OCI-LY1 (cell line): Measurements from ENCODE around the gene VPS41.

Source experiments
- H2AFZ ChIP-seq: fragments of 200-600 bp; sonication (generic), shearing (Covaris generic); 2 replicates; pipeline ENCODE4 v1.6.0; 2014; ENCODE audit warnings: antibody characterized with exemption, mild to moderate bottlenecking, low read length
- H3F3A ChIP-seq: fragments of 200-600 bp; sonication (generic), shearing (Covaris generic); 2 replicates; pipeline ENCODE4 v1.6.0; 2014; ENCODE audit warnings: mild to moderate bottlenecking, antibody characterized with exemption, low read length, moderate library complexity; ENCODE audit not compliant: insufficient read depth
- H3K27ac ChIP-seq: fragments of 200-600 bp; sonication (generic); 2 replicates; pipeline ENCODE4 v1.5.1; 2014; ENCODE audit warnings: low read length, mixed run types, mild to moderate bottlenecking, low read depth; ENCODE audit not compliant: poor library complexity, severe bottlenecking
- H3K27me3 ChIP-seq: fragments of 200-600 bp; sonication (generic); 2 replicates; pipeline ENCODE4 v1.6.0; 2014; ENCODE audit warnings: antibody characterized with exemption, mild to moderate bottlenecking, low read length, moderate library complexity; ENCODE audit not compliant: insufficient read depth
- H3K36me3 ChIP-seq: fragments of 200-600 bp; sonication (generic); 2 replicates; pipeline ENCODE4 v1.6.1; 2014; ENCODE audit warnings: mild to moderate bottlenecking, antibody characterized with exemption, low read length, moderate library complexity, mixed read lengths; ENCODE audit not compliant: insufficient read depth
- H3K4me1 ChIP-seq: fragments of 200-600 bp; sonication (generic); 2 replicates; pipeline ENCODE4 v1.5.1; 2014; ENCODE audit warnings: mild to moderate bottlenecking, low read length, moderate library complexity; ENCODE audit not compliant: insufficient read depth, severe bottlenecking
- H3K4me2 ChIP-seq: fragments of 200-600 bp; sonication (generic), shearing (Covaris generic); 2 replicates; pipeline ENCODE4 v1.6.1; 2014; ENCODE audit warnings: low read length
- H3K4me3 ChIP-seq: fragments of 200-600 bp; sonication (generic); 2 replicates; pipeline ENCODE4 v1.5.1; 2014; ENCODE audit warnings: low read length, low read depth, mild to moderate bottlenecking, mixed read lengths; ENCODE audit not compliant: poor library complexity, severe bottlenecking
- H3K79me2 ChIP-seq: fragments of 200-600 bp; shearing (Covaris generic); 2 replicates; pipeline ENCODE4 v1.6.1; 2016; ENCODE audit warnings: mixed run types, low read length, mixed read lengths; ENCODE audit not compliant: insufficient read depth
- H3K9ac ChIP-seq: fragments of 200-600 bp; sonication (generic), shearing (Covaris generic); 2 replicates; pipeline ENCODE4 v1.6.1; 2014; ENCODE audit warnings: mild to moderate bottlenecking, low read length, mixed read lengths
- H3K9me2 ChIP-seq: fragments of 200-600 bp; sonication (generic), shearing (Covaris generic); 2 replicates; pipeline ENCODE4 v1.6.1; 2014; ENCODE audit warnings: low read depth, mild to moderate bottlenecking, low read length, mixed read lengths
- H3K9me3 ChIP-seq: fragments of 200-600 bp; shearing (Covaris generic); 2 replicates; pipeline ENCODE4 v1.6.1; 2014; ENCODE audit warnings: low read length, mixed read lengths
- H4K20me1 ChIP-seq: fragments of 200-600 bp; sonication (generic), shearing (Covaris generic); 2 replicates; pipeline ENCODE4 v1.6.0; 2016; ENCODE audit warnings: mild to moderate bottlenecking, low read length; ENCODE audit not compliant: insufficient read depth
- CTCF ChIP-seq: fragments of 200-600 bp; sonication (generic), shearing (Covaris generic); IDR thresholded peaks from 2 replicates; pipeline ENCODE4 v1.5.1; 2017; ENCODE audit warnings: mild to moderate bottlenecking, antibody characterized with exemption, low read length, moderate library complexity, mixed read lengths
- EZH2 ChIP-seq: fragments of 200-600 bp; sonication (generic), shearing (Covaris generic); IDR thresholded peaks from 2 replicates; pipeline ENCODE4 v1.8.0; 2017; ENCODE audit warnings: borderline replicate concordance, mixed run types, mild to moderate bottlenecking, antibody characterized with exemption, low read length, moderate library complexity, mixed read lengths

Gene VPS41

GRCh38 chr7:38757931-38758330 is 151.1 kb downstream of the VPS41 start:
- Histone ChIP-seq H3K79me2 (no peaks in the 10 kb centered on the region), H3K9me2 (no peaks in the 10 kb centered on the region), H3K36me3 (peaks cover 35% of the 10 kb centered on the region; the same call in 1 of the 2 replicates), H3F3A (no peaks in the 10 kb centered on the region), H4K20me1 (no peaks in the 10 kb centered on the region), H2AFZ (no peak overlapping the region), H3K4me1 (no peaks in the 10 kb centered on the region), H3K4me2 (no peak overlapping the region), H3K9me3 (no peaks in the 10 kb centered on the region), H3K4me3 (no peak overlapping the region), H3K27ac (no peak overlapping the region), H3K9ac (no peak overlapping the region), H3K27me3 (no peaks in the 10 kb centered on the region)
- TF ChIP-seq CTCF (no peak), EZH2 (no peak)

GRCh38 chr7:38756521-38756920 is 152.5 kb downstream of the VPS41 start:
- Histone ChIP-seq H3K4me3 (no peak overlapping the region), H3K4me2 (no peak overlapping the region), H3K27ac (no peak overlapping the region), H3K9me3 (no peaks in the 10 kb centered on the region), H3K9ac (no peak overlapping the region), H3K79me2 (no peaks in the 10 kb centered on the region), H4K20me1 (no peaks in the 10 kb centered on the region), H3K27me3 (no peaks in the 10 kb centered on the region), H3K9me2 (no peaks in the 10 kb centered on the region), H3K4me1 (no peaks in the 10 kb centered on the region), H3F3A (no peaks in the 10 kb centered on the region), H3K36me3 (peaks cover 37% of the 10 kb centered on the region; the same call in 1 of the 2 replicates), H2AFZ (no peak overlapping the region)
- TF ChIP-seq CTCF, result no peak
- TF ChIP-seq EZH2, result no peak

- no peak overlapping the region for H3K4me2 ChIP-seq
- no peak overlapping the region for H2AFZ ChIP-seq
- no peak overlapping the region for H3K9ac ChIP-seq
- no peaks in the 10 kb centered on the region for H3K4me1 ChIP-seq
- H3K9me3 ChIP-seq, result no peaks in the 10 kb centered on the region
- H3K36me3 ChIP-seq, result peaks cover 52% of the 10 kb centered on the region; the same call in 1 of the 2 replicates
- no peaks in the 10 kb centered on the region for H3K9me2 ChIP-seq
- no peak for TF ChIP-seq CTCF
- TF ChIP-seq EZH2, result no peak
- no peaks in the 10 kb centered on the region for H3K79me2 ChIP-seq
- H3F3A ChIP-seq, result no peaks in the 10 kb centered on the region
- H3K27me3 ChIP-seq, result no peaks in the 10 kb centered on the region
- no peak overlapping the region for H3K4me3 ChIP-seq
- H3K27ac ChIP-seq, result no peak overlapping the region
- H4K20me1 ChIP-seq, result no peaks in the 10 kb centered on the region
Observed at GRCh38 chr7:38753347-38753746, 155.6 kb downstream of the VPS41 start.
